Activated B cell treated with CpG ODN at 0.5 μM for 24 hours (primary cell): ENCODE measurements around the gene TM4SF4. TPM values are rescaled to one million over a fixed set of nuclear protein-coding genes. Genes with fewer than 3 reads are reported as not detected.

ENCODE experiments used
- ATAC-seq: fragments of 200-7000 bp; cut with Tn5 transposase; one replicate; pipeline ENCODE4 v1.10.0; 2021; ENCODE audit warnings: low read depth, mild to moderate bottlenecking, moderate library complexity
- CTCF ChIA-PET: fragments of 350-600 bp; sonication (Branson Sonifier 250); formaldehyde crosslinking; loops from one replicate; lab custom pipeline; 2021; ENCODE audit warnings: antibody characterized with exemption; lab: Charles Lee
- POLR2A ChIA-PET: fragments of 350-600 bp; sonication (Branson Sonifier 250); formaldehyde crosslinking; loops from one replicate; lab custom pipeline; 2021; ENCODE audit warnings: antibody characterized with exemption; lab: Charles Lee
- DNase-seq: peaks from one replicate; pipeline ENCODE4 v3.0.0; 2022
- H3K27ac Mint-ChIP-seq: one replicate; pipeline ENCODE4 v1.8.0; 2020; ENCODE audit warnings: mixed read lengths
- H3K27me3 Mint-ChIP-seq: one replicate; pipeline ENCODE4 v1.8.0; 2021; ENCODE audit warnings: mixed read lengths
- H3K36me3 Mint-ChIP-seq: one replicate; pipeline ENCODE4 v1.8.0; 2021; ENCODE audit warnings: low read depth, mixed read lengths
- H3K4me1 Mint-ChIP-seq: one replicate; pipeline ENCODE4 v1.8.0; 2021; ENCODE audit warnings: mixed read lengths
- H3K4me3 Mint-ChIP-seq: one replicate; pipeline ENCODE4 v1.8.0; 2020; ENCODE audit warnings: mild to moderate bottlenecking, mixed read lengths
- H3K9me3 Mint-ChIP-seq: one replicate; pipeline ENCODE4 v1.8.0; 2020; ENCODE audit warnings: mixed read lengths
- CTCF ChIP-seq: fragments of 200-600 bp; IDR thresholded peaks from one replicate; pipeline ENCODE4 v1.8.0; 2022; ENCODE audit warnings: antibody characterized with exemption, mild to moderate bottlenecking
- intact Hi-C: fragments of 100-400 bp; cut with micrococcal nuclease; formaldehyde crosslinking; loops from one replicate; pipeline ENCODE4 v1.15.1; 2024
- total RNA-seq: library from RNA; stranded (reverse); gene quantifications from 2 replicates; pipeline ENCODE4 v1.2.3, GENCODE V29; 2022

Gene TM4SF4
- total RNA-seq, 1 donor from 2014 or later = not detected

DNA sequence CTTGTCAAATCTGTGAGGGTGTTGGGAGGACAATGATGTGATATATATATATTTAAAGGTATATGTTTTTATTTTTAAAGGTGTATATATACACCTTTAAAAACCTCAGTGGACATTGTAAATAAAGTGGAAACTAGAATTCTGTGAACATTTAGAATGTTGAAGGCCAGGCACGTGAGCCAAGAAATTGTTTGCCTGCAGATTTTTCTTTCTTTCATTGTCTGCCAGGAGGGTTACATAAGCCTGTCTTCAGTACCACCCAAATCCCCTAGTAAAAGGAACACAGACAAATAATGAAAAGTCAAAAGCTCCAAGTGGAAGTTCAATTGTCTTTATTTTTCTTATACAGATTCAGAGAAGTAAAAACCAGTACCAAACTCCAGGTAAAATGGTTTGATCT lies 42.4 kb downstream of the TM4SF4 start:
- DNase-seq = no peak
- ATAC-seq = no peak
- TF ChIP-seq CTCF = no peak
- CTCF ChIA-PET = no interaction called here
- no peaks in the 10 kb centered on the region for H3K9me3 Mint-ChIP-seq
- POLR2A ChIA-PET = no interaction called here
- intact Hi-C loops = loop anchor here (10.0 kb wide), 1 partner anchor 668 kb away; no protein-coding TSS in a partner anchor
- H3K27me3 Mint-ChIP-seq = peaks cover 12% of the 10 kb centered on the region
- H3K36me3 Mint-ChIP-seq = no peaks in the 10 kb centered on the region
- H3K27ac Mint-ChIP-seq = no peak overlapping the region
- peaks cover 2% of the 10 kb centered on the region for H3K4me1 Mint-ChIP-seq
- H3K4me3 Mint-ChIP-seq = no peak overlapping the region

DNA sequence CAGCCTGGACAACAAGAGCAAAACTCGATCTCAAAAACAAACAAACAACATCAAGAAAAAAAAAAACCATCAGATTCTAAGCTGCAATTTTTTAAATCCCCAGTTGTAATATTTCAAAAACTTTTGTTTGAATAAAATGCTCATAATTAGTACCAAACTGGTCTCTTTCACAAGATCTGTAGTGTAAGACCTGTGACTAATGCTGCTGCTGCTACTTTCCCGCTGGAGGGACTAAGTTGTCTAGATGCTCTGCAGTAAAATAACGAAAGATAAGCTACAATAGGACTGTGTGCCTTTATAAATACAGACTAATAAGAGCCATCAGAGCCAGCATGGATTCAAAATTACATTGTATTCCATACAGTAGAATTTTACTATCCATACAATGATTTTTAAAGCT lies 45.4 kb downstream of the TM4SF4 start:
- H3K4me3 Mint-ChIP-seq = no peak overlapping the region
- POLR2A ChIA-PET = no interaction called here
- no peak overlapping the region for H3K27ac Mint-ChIP-seq
- no peak for TF ChIP-seq CTCF
- no peak for ATAC-seq
- no peak for DNase-seq
- no peaks in the 10 kb centered on the region for H3K9me3 Mint-ChIP-seq
- CTCF ChIA-PET = no interaction called here
- H3K4me1 Mint-ChIP-seq = no peaks in the 10 kb centered on the region
- H3K36me3 Mint-ChIP-seq = no peaks in the 10 kb centered on the region
- H3K27me3 Mint-ChIP-seq = peaks cover 5% of the 10 kb centered on the region
- intact Hi-C loops = loop anchor here (10.0 kb wide), 1 partner anchor 665 kb away; no protein-coding TSS in a partner anchor

- Mint-ChIP-seq H3K4me3 (no peak overlapping the region), H3K9me3 (no peaks in the 10 kb centered on the region), H3K27ac (no peak overlapping the region), H3K36me3 (no peaks in the 10 kb centered on the region), H3K4me1 (no peaks in the 10 kb centered on the region), H3K27me3 (peaks cover 4% of the 10 kb centered on the region)
- intact Hi-C loops = no loop called here
- TF ChIP-seq CTCF = no peak
- POLR2A ChIA-PET = no interaction called here
- ATAC-seq (no peak), DNase-seq (no peak)
- CTCF ChIA-PET = interaction anchor here (0.6 kb wide), 1 partner anchor 105 kb away, joined by 3 read pairs; no protein-coding TSS in a partner anchor
Observed at GRCh38 chr3:149523512-149524299, 49.2 kb downstream of the TM4SF4 start.

DNA sequence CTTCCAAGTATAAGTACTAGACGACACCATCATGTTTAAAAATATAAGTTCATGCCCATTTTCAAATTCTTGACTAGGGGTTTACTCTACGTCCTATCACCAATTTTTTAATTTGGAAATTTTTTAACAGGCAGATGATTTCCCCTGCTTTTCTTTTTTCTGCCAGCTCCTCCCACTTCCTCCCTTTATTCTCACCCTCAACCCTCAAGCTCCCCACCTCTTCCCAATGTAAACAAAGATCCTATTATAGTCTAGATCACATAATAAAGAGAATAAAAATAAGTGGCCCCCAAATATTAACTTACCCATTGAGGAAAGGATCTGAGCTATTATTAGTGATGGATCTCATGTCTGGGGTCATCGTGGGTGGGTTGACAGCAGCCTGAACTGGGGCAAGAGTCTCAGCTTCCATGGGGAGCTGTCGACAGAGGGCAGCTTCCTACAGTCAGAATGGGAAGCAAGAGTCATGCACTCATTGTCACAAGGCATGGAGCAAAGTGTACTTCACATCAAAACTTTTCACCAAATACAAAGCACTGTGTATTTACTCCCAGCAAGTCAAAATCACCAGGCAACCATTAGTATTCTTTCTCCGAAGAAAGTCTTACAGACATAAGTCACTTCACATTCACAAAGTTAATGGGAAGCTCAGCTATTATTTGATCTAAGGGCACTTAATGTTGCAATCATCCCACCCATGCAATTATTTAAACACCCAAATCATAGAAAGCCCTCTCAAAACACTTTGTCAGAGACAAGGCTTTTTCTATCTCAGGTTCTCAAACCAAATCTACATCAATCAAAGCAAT lies 53.2 kb downstream of the TM4SF4 start:
- H3K27me3 Mint-ChIP-seq = peaks cover 3% of the 10 kb centered on the region
- ATAC-seq (no peak), DNase-seq (no peak)
- ChIA-PET CTCF (interaction anchor here (0.6 kb wide), 1 partner anchor 19 kb away, joined by 3 read pairs; no protein-coding TSS in a partner anchor), POLR2A (no interaction called here)
- no peak for TF ChIP-seq CTCF
- intact Hi-C loops = no loop called here
- no peak overlapping the region for H3K27ac Mint-ChIP-seq
- no peaks in the 10 kb centered on the region for H3K9me3 Mint-ChIP-seq
- peaks cover 7% of the 10 kb centered on the region for H3K4me1 Mint-ChIP-seq
- no peak overlapping the region for H3K4me3 Mint-ChIP-seq
- no peaks in the 10 kb centered on the region for H3K36me3 Mint-ChIP-seq

GRCh38 chr3:149528340-149528650 lies 53.8 kb downstream of the TM4SF4 start:
- peaks cover 12% of the 10 kb centered on the region for H3K4me1 Mint-ChIP-seq
- CTCF ChIA-PET = no interaction called here
- intact Hi-C loops = no loop called here
- H3K27ac Mint-ChIP-seq = no peak overlapping the region
- no peak overlapping the region for H3K4me3 Mint-ChIP-seq
- ATAC-seq (no peak), DNase-seq (no peak)
- no peak for TF ChIP-seq CTCF
- no peaks in the 10 kb centered on the region for H3K9me3 Mint-ChIP-seq
- peaks cover 3% of the 10 kb centered on the region for H3K27me3 Mint-ChIP-seq
- no peaks in the 10 kb centered on the region for H3K36me3 Mint-ChIP-seq
- POLR2A ChIA-PET = no interaction called here
